BLaER1 (cell line): ENCODE results near the gene COBL.

Experiments used
- H3K27ac ChIP-seq: shearing (Covaris generic); formaldehyde crosslinking; 2 replicates; pipeline ENCODE4 v1.8.1; 2022
- H3K27me3 ChIP-seq: shearing (Covaris generic); formaldehyde crosslinking; 2 replicates; pipeline ENCODE4 v1.8.1; 2022
- H3K36me3 ChIP-seq: shearing (Covaris generic); formaldehyde crosslinking; 2 replicates; pipeline ENCODE4 v1.8.1; 2022
- H3K4me1 ChIP-seq: shearing (Covaris generic); formaldehyde crosslinking; 2 replicates; pipeline ENCODE4 v1.8.1; 2022
- H3K4me2 ChIP-seq: shearing (Covaris generic); formaldehyde crosslinking; 2 replicates; pipeline ENCODE4 v1.8.1; 2022
- H3K4me3 ChIP-seq: shearing (Covaris generic); formaldehyde crosslinking; 2 replicates; pipeline ENCODE4 v1.8.1; 2022
- H3K9ac ChIP-seq: shearing (Covaris generic); formaldehyde crosslinking; 2 replicates; pipeline ENCODE4 v1.8.1; 2022
- H3K9me3 ChIP-seq: shearing (Covaris generic); formaldehyde crosslinking; 2 replicates; pipeline ENCODE4 v1.8.1; 2022
- H4K20me1 ChIP-seq: shearing (Covaris generic); formaldehyde crosslinking; 2 replicates; pipeline ENCODE4 v1.8.1; 2022
- Cebpa-rat ChIP-seq: shearing (Covaris generic); IDR thresholded peaks from 2 replicates; pipeline ENCODE4 v1.8.1; 2022

COBL gene

DNA sequence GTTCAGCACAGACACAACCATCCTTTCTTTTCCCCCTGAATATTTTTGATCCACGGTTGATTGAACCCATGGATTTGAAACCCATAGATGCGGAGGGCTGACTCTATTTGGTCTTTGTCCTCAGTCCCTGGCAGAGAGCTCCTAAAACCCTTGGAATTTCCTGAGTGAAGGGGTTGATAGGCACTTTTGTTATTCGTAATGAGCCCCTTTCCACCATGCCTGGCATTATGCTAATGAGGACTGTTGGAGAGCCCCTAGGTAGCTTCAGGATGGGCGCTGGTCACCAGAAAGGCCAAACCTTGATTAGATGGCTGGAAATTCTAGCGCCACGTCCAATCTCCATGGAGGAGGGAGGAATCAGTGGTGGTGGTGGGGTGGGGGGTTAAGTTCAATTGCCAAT, 328.1 kb downstream of the COBL start:
- H3K9me3 ChIP-seq, result no peaks in the 10 kb centered on the region
- H3K4me2 ChIP-seq, result no peak overlapping the region

DNA sequence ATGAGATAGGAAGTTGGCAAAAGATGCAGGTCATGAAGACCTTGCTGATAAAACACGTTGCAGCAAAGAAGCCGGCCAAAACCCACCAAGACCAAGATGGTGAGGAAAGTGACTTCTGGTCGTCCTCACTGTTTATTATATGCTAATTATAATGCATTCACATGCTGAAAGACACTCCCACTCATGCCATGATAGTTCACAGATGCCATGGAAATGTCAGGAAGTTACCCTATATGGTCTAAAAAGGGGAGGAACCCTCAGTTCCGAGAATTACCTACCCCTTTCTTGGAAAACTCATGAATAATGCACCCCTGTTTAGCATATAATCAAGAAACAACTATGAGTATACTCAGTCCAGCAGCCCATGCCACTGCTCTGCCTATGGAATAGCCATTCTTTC, 331.5 kb downstream of the COBL start:
- H4K20me1 ChIP-seq, result no peaks in the 10 kb centered on the region
- no peaks in the 10 kb centered on the region for H3K36me3 ChIP-seq
- no peak overlapping the region for H3K9ac ChIP-seq
- TF ChIP-seq Cebpa-rat, result no peak
- H3K4me1 ChIP-seq, result no peaks in the 10 kb centered on the region
- H3K27me3 ChIP-seq, result no peaks in the 10 kb centered on the region
- H3K9me3 ChIP-seq, result no peaks in the 10 kb centered on the region
- H3K4me3 ChIP-seq, result no peak overlapping the region
- H3K27ac ChIP-seq, result no peak overlapping the region
- H3K4me2 ChIP-seq, result no peak overlapping the region

More for the DNA sequence above, 328.1 kb downstream of the COBL start:
- Histone ChIP-seq H3K36me3 (no peaks in the 10 kb centered on the region), H3K27me3 (no peaks in the 10 kb centered on the region), H3K9ac (no peak overlapping the region), H3K27ac (no peak overlapping the region), H3K4me3 (no peak overlapping the region), H3K4me1 (no peaks in the 10 kb centered on the region), H4K20me1 (no peaks in the 10 kb centered on the region)
- no peak for TF ChIP-seq Cebpa-rat

DNA sequence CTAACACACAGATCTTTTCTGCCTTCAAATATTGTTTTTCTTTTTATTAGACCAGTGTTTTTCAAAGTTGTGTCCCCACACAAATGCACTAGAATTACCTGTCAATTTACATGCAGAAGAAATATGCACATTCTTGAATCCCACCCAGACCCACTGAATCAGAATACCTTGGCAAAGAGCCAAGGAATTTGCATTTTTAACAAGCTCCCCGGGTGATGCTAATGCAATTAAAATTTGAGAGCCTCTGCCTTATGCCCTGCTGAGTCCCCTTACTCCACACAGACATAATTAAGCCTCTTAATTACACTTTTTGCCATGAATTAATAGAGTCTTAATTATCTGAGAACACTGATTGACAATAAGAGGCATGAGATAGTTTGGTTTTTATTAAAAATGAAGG, 332.8 kb downstream of the COBL start:
- no peak overlapping the region for H3K9ac ChIP-seq
- H3K4me3 ChIP-seq, result no peak overlapping the region
- TF ChIP-seq Cebpa-rat, result no peak
- H3K9me3 ChIP-seq, result no peaks in the 10 kb centered on the region
- no peaks in the 10 kb centered on the region for H4K20me1 ChIP-seq
- no peaks in the 10 kb centered on the region for H3K27me3 ChIP-seq
- H3K36me3 ChIP-seq, result no peaks in the 10 kb centered on the region
- H3K4me2 ChIP-seq, result no peak overlapping the region
- no peaks in the 10 kb centered on the region for H3K4me1 ChIP-seq
- H3K27ac ChIP-seq, result no peak overlapping the region

DNA sequence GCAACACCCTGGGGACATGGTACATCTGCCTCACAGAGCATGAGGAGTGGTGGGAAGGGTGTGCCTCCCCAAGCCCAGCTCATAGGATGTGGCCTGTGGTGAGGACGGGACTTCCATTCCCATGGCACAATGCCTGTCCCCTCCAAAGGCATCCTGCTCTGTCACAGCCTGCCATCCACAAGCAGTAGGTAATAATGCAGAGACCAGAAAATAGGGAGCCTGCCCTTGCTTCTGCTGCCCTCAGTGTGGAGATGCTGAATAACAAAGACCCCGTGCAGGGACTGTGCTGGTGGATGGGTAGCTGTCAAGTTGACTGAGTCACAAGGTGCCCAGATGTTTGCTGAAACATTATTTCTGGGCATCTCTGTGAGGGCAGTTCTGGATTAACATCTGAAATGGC, 334.0 kb downstream of the COBL start:
- Histone ChIP-seq H4K20me1 (no peaks in the 10 kb centered on the region), H3K9ac (no peak overlapping the region), H3K27ac (no peak overlapping the region), H3K4me2 (no peak overlapping the region), H3K9me3 (no peaks in the 10 kb centered on the region), H3K27me3 (no peaks in the 10 kb centered on the region), H3K36me3 (no peaks in the 10 kb centered on the region), H3K4me3 (no peak overlapping the region), H3K4me1 (no peaks in the 10 kb centered on the region)
- TF ChIP-seq Cebpa-rat, result no peak

DNA sequence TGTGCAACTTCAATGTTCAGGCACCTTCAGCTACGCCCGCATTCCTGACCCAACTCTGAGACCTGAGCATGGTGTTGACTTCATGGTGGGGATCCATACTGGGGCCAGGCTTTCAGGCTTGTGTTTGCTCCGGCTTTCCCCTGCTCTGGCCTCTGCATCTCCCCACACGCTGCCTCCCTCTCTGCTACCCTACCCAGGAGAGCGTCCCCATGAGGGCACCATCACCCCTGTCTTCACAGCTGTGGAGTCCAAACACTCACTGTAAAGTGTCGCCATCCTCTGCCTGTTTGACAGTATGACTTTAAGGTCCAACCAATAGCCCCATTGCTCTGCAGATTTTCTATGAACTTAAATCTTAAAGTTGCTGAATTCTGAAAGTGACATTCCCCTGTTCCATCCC, 334.9 kb downstream of the COBL start:
- Histone ChIP-seq H3K36me3 (no peaks in the 10 kb centered on the region), H4K20me1 (no peaks in the 10 kb centered on the region), H3K4me1 (no peaks in the 10 kb centered on the region), H3K27me3 (no peaks in the 10 kb centered on the region), H3K9me3 (no peaks in the 10 kb centered on the region), H3K9ac (no peak overlapping the region), H3K4me2 (no peak overlapping the region), H3K27ac (no peak overlapping the region), H3K4me3 (no peak overlapping the region)
- TF ChIP-seq Cebpa-rat, result no peak

DNA sequence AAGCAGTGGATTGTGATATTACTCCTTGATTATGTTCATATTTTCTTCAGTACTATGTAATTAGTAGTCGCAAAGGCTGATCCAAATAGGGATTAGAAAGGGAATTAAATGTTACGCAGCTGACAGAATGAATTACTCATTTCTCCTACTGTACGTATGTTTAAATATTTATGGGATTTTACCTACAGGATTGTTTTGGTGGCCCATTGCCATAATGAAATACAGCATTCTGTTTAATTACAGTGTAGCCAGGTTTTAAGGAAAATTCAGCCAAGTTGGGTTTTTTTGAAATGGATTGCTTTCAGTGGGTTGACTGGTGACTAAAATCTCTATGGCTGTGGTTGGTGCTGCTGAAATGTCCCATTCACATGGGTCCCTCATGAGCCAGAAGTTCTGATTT, 336.2 kb downstream of the COBL start:
- Histone ChIP-seq H3K27me3 (no peaks in the 10 kb centered on the region), H3K27ac (no peak overlapping the region), H3K9me3 (0 out of 2 replicates have a peak, but pooled peaks cover 4% of the 10 kb centered on the region), H3K4me2 (no peak overlapping the region), H4K20me1 (no peaks in the 10 kb centered on the region), H3K4me1 (no peaks in the 10 kb centered on the region), H3K4me3 (no peak overlapping the region), H3K9ac (no peak overlapping the region), H3K36me3 (no peaks in the 10 kb centered on the region)
- TF ChIP-seq Cebpa-rat, result no peak

DNA sequence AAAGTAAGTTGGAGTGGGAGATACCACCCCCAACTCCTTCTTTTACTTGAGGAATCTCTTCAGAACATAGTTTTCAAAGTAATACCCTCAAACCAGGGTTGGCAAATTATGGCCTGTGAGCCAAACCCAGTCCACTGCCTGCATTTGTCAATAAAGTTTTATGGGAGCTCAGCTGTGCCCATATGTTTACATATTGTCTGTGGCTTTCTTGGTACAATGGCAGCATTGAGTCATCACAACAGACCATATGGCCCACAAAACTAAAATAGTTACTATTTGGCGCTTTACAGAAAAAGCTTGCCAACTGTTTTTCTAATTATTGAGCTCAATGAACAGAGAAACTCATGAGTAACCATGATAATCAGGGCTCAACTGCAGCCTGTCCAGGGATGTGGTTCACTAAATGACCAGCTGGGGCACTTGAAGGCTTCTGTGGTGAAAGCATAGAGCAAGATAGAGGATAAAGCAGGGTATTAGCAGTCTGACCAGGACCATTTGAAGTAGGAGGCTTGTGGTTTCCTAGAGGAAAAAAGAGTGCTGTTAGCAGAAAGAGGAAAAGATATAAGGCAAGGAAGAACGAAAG, 337.9 kb downstream of the COBL start:
- H3K36me3 ChIP-seq, result no peaks in the 10 kb centered on the region
- H3K4me1 ChIP-seq, result no peaks in the 10 kb centered on the region
- no peak overlapping the region for H3K27ac ChIP-seq
- H3K27me3 ChIP-seq, result no peaks in the 10 kb centered on the region
- no peak overlapping the region for H3K4me2 ChIP-seq
- no peak overlapping the region for H3K4me3 ChIP-seq
- TF ChIP-seq Cebpa-rat, result no peak
- 0 out of 2 replicates have a peak, but pooled peaks cover 4% of the 10 kb centered on the region for H3K9me3 ChIP-seq
- H4K20me1 ChIP-seq, result no peaks in the 10 kb centered on the region
- no peak overlapping the region for H3K9ac ChIP-seq

DNA sequence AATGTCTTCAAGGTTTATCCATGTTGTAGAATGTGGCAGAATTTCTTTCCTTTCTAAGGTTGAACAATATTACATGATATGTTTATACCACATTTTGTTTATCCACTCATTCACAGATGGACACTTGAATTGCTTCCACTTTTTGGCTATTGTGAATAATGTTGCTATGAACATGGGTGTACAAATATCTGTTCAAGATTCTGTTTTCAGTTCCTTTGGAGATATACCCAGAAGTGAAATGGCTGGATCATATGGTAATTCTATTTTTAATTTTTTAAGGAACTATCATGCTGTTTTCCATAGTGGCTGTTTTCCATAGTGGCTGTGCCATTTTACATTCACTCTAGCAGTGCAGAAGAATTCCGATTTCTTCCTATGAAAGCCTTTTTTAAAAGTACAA, 339.2 kb downstream of the COBL start:
- no peak for TF ChIP-seq Cebpa-rat
- H3K27me3 ChIP-seq, result no peaks in the 10 kb centered on the region

GRCh38 chr7:50976064-50976463, 340.5 kb downstream of the COBL start:
- Histone ChIP-seq H3K4me1 (no peaks in the 10 kb centered on the region), H3K9me3 (0 out of 2 replicates have a peak, but pooled peaks cover 4% of the 10 kb centered on the region), H3K9ac (no peak overlapping the region), H4K20me1 (no peaks in the 10 kb centered on the region), H3K4me3 (no peak overlapping the region), H3K27ac (no peak overlapping the region), H3K36me3 (no peaks in the 10 kb centered on the region), H3K4me2 (no peak overlapping the region), H3K27me3 (no peaks in the 10 kb centered on the region)
- TF ChIP-seq Cebpa-rat, result no peak

More for the DNA sequence above, 339.2 kb downstream of the COBL start:
- no peak overlapping the region for H3K27ac ChIP-seq
- no peaks in the 10 kb centered on the region for H3K4me1 ChIP-seq
- no peak overlapping the region for H3K4me3 ChIP-seq
- no peak overlapping the region for H3K9ac ChIP-seq
- no peak overlapping the region for H3K4me2 ChIP-seq
- H3K36me3 ChIP-seq, result no peaks in the 10 kb centered on the region
- no peaks in the 10 kb centered on the region for H4K20me1 ChIP-seq
- H3K9me3 ChIP-seq, result 0 out of 2 replicates have a peak, but pooled peaks cover 4% of the 10 kb centered on the region

- Histone ChIP-seq H3K27ac (no peak overlapping the region), H3K4me1 (no peaks in the 10 kb centered on the region), H3K9me3 (0 out of 2 replicates have a peak, but pooled peaks cover 4% of the 10 kb centered on the region), H3K4me2 (no peak overlapping the region), H3K36me3 (no peaks in the 10 kb centered on the region), H4K20me1 (no peaks in the 10 kb centered on the region), H3K4me3 (no peak overlapping the region), H3K27me3 (no peaks in the 10 kb centered on the region), H3K9ac (no peak overlapping the region)
- TF ChIP-seq Cebpa-rat, result no peak
These were observed 342.4 kb downstream of the COBL start for GRCh38 chr7:50974240-50974639.

DNA sequence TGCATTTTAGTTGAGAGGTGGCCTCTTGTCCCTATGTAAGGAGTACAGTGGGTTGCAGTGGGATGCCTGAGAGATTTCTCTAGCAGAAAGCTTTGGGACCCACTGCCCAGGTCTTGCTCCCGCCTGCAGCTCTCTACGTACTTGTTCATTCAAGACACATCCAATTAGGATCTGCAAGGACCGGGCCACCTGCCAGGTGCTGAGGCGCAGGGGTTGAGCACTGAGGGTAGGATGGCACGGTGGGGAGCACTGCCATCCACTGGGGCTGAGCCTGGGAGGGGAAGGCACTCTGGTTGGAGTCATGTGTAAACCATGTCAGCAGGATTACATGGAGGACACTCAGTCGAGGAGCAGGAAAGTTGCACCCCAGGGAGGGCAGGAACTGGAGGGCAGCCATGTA, 342.8 kb downstream of the COBL start:
- TF ChIP-seq Cebpa-rat, result no peak
- no peak overlapping the region for H3K9ac ChIP-seq
- 0 out of 2 replicates have a peak, but pooled peaks cover 4% of the 10 kb centered on the region for H3K9me3 ChIP-seq
- H3K36me3 ChIP-seq, result no peaks in the 10 kb centered on the region
- no peaks in the 10 kb centered on the region for H3K27me3 ChIP-seq
- no peak overlapping the region for H3K27ac ChIP-seq
- no peak overlapping the region for H3K4me2 ChIP-seq
- no peak overlapping the region for H3K4me3 ChIP-seq
- H3K4me1 ChIP-seq, result no peaks in the 10 kb centered on the region
- H4K20me1 ChIP-seq, result no peaks in the 10 kb centered on the region
